Omental fat pad (tissue), 4 donors: Measurements from ENCODE around the gene ATL2. TPM values are rescaled to one million over a fixed set of nuclear protein-coding genes. Genes with fewer than 3 reads are reported as not detected.

Experiments used
- ATAC-seq: fragments of 150-250 bp; one replicate; pipeline ENCODE4 v1.9.1; 2016; ENCODE audit warnings: mild to moderate bottlenecking, moderate library complexity; ENCODE audit not compliant: low FRiP score
- DNase-seq: peaks from one replicate; pipeline ENCODE4 v3.0.0-alpha.2; 2019; ENCODE audit warnings: low spot score
- total RNA-seq, 4 donors: library from RNA; depleted of rRNA; stranded (reverse); fragments of >200 nt; gene quantifications; one replicate each; pipeline ENCODE4 v1.1.0, GENCODE V29; 2016
- TF ChIP-seq, protein P1 (sequence below), 3 donors: fragments of 450-650 bp; IDR thresholded peaks; one replicate each; pipeline ENCODE4 v1.5.1; 2016 to 2017; ENCODE audit warnings: antibody characterized with exemption in 3 of 3, mild to moderate bottlenecking in 3 of 3, moderate library complexity in 2 of 3

The ATL2 gene
- total RNA-seq, 4 donors from 2014 or later: 52.7 to 82.0 (median 68.2) TPM

DNA sequence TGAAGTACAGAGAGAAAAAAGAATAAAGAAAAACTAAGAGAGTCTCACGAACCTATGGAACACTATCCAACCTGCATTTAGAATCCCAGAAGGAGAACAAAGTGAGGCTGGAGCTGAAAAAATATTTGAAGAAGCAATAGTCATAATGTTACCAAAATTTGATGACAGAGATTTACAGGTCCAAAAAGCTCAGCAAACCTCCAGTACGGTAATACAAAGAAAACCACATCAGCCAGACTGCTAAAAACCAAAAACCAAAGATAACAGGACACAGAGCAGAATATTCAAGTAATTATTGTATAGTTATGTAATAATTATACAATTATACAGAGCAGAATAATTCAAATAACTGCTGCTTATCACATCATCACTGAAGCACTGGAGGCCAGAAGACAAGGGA, 23.7 kb downstream of the ATL2 start:
- TF ChIP-seq, protein P1, sequence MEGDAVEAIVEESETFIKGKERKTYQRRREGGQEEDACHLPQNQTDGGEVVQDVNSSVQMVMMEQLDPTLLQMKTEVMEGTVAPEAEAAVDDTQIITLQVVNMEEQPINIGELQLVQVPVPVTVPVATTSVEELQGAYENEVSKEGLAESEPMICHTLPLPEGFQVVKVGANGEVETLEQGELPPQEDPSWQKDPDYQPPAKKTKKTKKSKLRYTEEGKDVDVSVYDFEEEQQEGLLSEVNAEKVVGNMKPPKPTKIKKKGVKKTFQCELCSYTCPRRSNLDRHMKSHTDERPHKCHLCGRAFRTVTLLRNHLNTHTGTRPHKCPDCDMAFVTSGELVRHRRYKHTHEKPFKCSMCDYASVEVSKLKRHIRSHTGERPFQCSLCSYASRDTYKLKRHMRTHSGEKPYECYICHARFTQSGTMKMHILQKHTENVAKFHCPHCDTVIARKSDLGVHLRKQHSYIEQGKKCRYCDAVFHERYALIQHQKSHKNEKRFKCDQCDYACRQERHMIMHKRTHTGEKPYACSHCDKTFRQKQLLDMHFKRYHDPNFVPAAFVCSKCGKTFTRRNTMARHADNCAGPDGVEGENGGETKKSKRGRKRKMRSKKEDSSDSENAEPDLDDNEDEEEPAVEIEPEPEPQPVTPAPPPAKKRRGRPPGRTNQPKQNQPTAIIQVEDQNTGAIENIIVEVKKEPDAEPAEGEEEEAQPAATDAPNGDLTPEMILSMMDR (IDR thresholded peaks at IDR 0.05): no peak
- ATAC-seq: no peak

DNA sequence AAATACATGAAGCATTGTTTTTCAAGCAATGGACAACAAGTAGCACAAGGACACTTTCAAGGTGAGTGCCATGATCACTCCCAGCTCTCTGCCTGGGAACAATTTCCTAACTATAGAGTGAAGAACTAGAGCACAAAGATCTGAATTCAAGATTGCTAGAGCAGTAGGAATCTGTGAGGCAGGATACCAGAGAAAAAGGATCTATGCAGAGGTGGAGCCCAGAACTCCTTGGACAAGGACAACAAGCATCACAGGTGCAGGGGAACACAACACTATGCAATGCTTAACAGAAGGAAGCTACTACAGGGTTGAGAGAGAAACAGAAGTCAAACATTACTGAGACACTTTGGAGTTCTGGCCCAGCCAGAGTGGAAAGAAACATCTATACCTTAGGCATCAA, 24.7 kb downstream of the ATL2 start:
- no peak for ATAC-seq
- no peak for DNase-seq
- TF ChIP-seq, protein P1 (IDR thresholded peaks at IDR 0.05): no peak

More for the DNA sequence above, 23.7 kb downstream of the ATL2 start:
- no peak for DNase-seq

DNA sequence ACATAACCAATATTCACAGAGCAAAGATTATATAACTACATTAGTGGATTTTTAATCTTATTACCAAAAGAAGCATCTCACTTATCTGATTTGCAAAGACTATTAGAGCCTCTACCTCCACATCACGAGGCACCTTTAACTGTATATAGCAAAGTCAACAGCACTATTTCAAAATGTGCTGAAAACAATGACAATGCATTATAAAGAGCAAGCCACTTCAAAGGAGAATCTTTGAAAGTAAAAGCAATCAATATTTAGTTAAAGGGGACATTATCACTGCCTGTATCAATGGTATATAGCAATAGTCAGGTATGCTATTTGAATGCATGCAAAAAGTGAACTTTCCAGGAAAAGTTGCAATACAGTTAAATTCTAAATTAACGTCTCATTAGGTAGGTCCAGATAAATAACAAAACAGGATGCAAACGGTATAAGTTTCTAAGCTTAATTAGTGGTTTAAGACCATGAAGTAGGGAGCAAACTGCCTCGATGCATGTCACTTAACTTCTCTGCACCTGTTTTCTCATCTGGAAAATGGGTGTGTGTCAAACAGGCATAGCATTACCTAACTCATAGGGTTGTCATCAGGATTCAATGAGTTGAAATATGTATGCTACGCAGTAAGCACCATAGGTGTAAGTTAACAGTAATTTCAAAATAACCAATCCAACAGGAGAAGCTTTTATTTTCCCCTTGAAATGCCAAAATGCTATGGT, 31.6 kb downstream of the ATL2 start:
- DNase-seq (no peak), ATAC-seq (no peak)
- TF ChIP-seq, protein P1 (IDR thresholded peaks at IDR 0.05): no peak

DNA sequence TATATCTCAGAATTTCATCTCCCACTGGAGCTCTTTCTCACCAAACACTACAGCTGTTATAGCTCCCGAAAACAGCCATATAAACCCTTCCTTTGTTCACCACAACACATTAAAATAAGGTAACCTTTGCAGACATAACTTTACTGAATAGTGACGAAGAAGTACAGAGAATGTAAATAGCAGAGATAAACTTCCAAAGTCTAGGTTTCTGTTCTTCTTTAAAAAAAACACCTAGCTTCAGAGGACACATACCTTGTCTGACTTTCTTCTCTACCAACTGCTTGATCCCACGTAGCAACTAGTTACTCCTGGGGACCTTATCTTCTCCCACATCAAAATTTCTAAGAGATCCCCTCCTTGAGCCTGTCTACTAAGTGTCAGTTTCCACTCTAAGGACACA, 32.3 kb downstream of the ATL2 start:
- no peak for DNase-seq
- no peak for ATAC-seq
- TF ChIP-seq, protein P1 (IDR thresholded peaks at IDR 0.05): no peak

DNA sequence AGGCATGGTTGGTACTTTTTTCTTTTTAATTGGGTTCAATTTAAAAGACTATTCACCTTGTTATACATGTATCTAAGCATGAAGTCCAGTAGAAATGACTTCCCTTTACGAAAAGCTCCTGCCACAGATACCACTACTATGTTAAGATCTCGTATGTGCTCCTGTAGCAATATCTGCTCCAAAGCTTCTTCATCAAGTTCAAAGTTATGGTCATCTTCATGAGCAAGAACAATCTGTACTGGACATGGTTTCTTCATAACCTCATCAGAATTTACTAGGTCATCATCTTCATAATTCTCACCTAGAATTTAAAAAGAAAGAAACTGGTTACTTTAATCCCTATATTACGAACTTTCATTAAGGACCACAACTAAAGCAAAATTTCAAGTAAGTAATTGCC, 33.9 kb downstream of the ATL2 start:
- ATAC-seq (no peak), DNase-seq (no peak)
- TF ChIP-seq, protein P1 (IDR thresholded peaks at IDR 0.05): no peak

DNA sequence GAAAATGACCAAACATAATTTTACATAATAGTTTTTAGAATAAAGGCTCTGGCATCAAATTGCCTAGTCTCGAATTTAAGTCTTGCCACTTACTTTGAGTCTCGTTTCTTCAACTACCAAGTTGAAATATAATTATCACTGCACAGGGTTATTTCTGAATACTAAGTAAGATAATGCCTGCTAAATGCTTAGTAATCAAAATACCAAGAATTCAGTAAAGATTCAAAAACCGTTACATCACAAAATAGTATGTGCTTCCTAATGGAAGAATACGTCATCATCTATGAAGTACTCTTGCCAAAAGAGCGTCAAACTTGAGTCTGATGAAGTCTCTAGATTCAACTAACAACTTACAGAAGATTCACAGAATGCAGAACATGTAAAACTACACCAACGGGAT, 40.5 kb downstream of the ATL2 start:
- no peak for ATAC-seq
- TF ChIP-seq, protein P1 (IDR thresholded peaks at IDR 0.05): no peak

DNA sequence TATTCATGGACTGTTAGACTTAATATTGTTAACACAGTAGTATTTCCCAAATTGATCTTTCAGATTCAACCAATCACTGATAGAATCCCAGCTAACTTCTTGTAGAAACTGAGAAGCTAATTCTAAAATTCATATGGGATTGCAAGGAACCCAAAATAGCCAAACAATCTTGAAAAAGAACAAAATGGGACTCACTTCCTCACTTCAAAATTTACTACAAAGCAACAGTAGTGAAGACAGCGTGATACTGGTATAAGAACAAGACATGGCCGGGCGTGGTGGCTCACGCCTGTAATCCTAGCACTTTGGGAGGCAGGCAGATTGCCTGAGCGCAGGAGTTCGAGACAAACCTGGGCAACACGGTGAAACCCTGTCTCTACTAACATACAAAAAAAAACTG, 46.3 kb downstream of the ATL2 start:
- DNase-seq (no peak), ATAC-seq (no peak)
- TF ChIP-seq, protein P1 (IDR thresholded peaks at IDR 0.05): no peak

More for the DNA sequence above, 40.5 kb downstream of the ATL2 start:
- no peak for DNase-seq
